K562 (cell line): ENCODE measurements around the gene MEAK7.

Experiments used
- SP2 ChIP-seq: IDR thresholded peaks from 2 replicates; pipeline ENCODE4 v1.6.1; 2011; ENCODE audit warnings: mild to moderate bottlenecking, low read depth, low read length, moderate library complexity; ENCODE audit not compliant: poor library complexity, severe bottlenecking; ENCODE audit errors: extremely low read depth
- ZNF347 ChIP-seq: fragments of 450-650 bp; formaldehyde crosslinking; IDR thresholded peaks from 2 replicates; pipeline ENCODE4 v1.4.0; 2020; ENCODE audit warnings: low read depth, mild to moderate bottlenecking, moderate library complexity

DNA sequence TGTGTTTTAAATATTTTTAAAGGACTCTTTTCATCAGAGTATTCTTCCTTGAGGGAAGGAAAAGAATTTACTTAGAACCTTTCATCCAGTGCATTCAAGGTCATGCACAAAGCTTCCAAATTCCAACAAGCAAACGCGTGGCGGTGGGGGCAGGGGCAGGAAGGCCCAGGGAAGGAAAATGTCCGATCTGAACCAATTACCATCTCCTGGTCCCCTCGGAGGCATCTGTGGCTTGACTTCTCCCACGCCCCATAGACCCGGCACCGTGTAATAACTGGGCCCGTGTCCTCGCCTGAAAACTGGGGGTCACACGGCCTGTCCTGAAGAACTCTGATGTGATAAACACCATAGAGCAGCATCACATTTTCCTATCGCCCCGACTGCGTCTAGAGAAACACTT is 18.3 kb downstream of the MEAK7 start:
- TF ChIP-seq SP2 (no peak), ZNF347 (CRISPR knock-in tag) (no peak)
